ENCODE data around the gene NPRL2. TPM values are rescaled to one million over a fixed set of nuclear protein-coding genes. Genes with fewer than 3 reads are reported as not detected.
A peak's percentile ranks its signal among the peaks of the same experiment; 100 is the strongest.

NPRL2 gene
- total RNA-seq, 1 experiment from 2014 or later: 26.0 TPM

- no peak for DNase-seq (ENCODE audit: low read depth)
- in situ Hi-C loops (cut with HindIII; ENCODE audit: low pct_unique_long_range_greater_than_20kb, low sequenced_read_pairs): no loop called here
These were observed 5.4 kb upstream of the NPRL2 start for GRCh38 chr3:50355829-50356552.

GRCh38 chr3:50354850-50355249, 4.3 kb upstream of the NPRL2 start:
- in situ Hi-C loops (cut with HindIII; ENCODE audit: low pct_unique_long_range_greater_than_20kb, low sequenced_read_pairs): no loop called here
- no peak for DNase-seq (ENCODE audit: low read depth)

GRCh38 chr3:50354186-50354764, 3.7 kb upstream of the NPRL2 start:
- in situ Hi-C loops (cut with HindIII; ENCODE audit: low pct_unique_long_range_greater_than_20kb, low sequenced_read_pairs): no loop called here

GRCh38 chr3:50353245-50354004, 2.9 kb upstream of the NPRL2 start:
- in situ Hi-C loops (cut with HindIII; ENCODE audit: low pct_unique_long_range_greater_than_20kb, low sequenced_read_pairs): no loop called here
- DNase-seq (ENCODE audit: low read depth): no peak

More at GRCh38 chr3:50354186-50354764, 3.7 kb upstream of the NPRL2 start:
- DNase-seq (ENCODE audit: low read depth): no peak

GRCh38 chr3:50352781-50353180, 2.2 kb upstream of the NPRL2 start:
- in situ Hi-C loops (cut with HindIII; ENCODE audit: low pct_unique_long_range_greater_than_20kb, low sequenced_read_pairs): no loop called here
- peak; percentile 77 for DNase-seq (ENCODE audit: low read depth)

GRCh38 chr3:50351323-50351697, 735 bp upstream of the NPRL2 start:
- DNase-seq (ENCODE audit: low read depth): peak; percentile 7
- in situ Hi-C loops (cut with HindIII; ENCODE audit: low pct_unique_long_range_greater_than_20kb, low sequenced_read_pairs): no loop called here

- DNase-seq (ENCODE audit: low read depth): no peak
- in situ Hi-C loops (cut with HindIII; ENCODE audit: low pct_unique_long_range_greater_than_20kb, low sequenced_read_pairs): no loop called here
These were observed 405 bp downstream of the NPRL2 start for GRCh38 chr3:50350213-50350526.

GRCh38 chr3:50347187-50347813, 3.3 kb downstream of the NPRL2 start:
- DNase-seq (ENCODE audit: low read depth): peak; percentile 76
- in situ Hi-C loops (cut with HindIII; ENCODE audit: low pct_unique_long_range_greater_than_20kb, low sequenced_read_pairs): no loop called here

- in situ Hi-C loops (cut with HindIII; ENCODE audit: low pct_unique_long_range_greater_than_20kb, low sequenced_read_pairs): no loop called here
- DNase-seq (ENCODE audit: low read depth): no peak
These were observed 4.9 kb downstream of the NPRL2 start, which contains the start of gene ZMYND10 for GRCh38 chr3:50345586-50346234. ZMYND10 (minus strand) TSS chr3:50345732; CDS start chr3:50345579, 153 bp downstream.

- DNase-seq (ENCODE audit: low read depth): no peak
- in situ Hi-C loops (cut with HindIII; ENCODE audit: low pct_unique_long_range_greater_than_20kb, low sequenced_read_pairs): no loop called here
These were observed 5.6 kb downstream of the NPRL2 start for GRCh38 chr3:50345008-50345407.

GRCh38 chr3:50342813-50343633, 7.6 kb downstream of the NPRL2 start:
- in situ Hi-C loops (cut with HindIII; ENCODE audit: low pct_unique_long_range_greater_than_20kb, low sequenced_read_pairs): no loop called here
- DNase-seq (ENCODE audit: low read depth): no peak

- no peak for DNase-seq (ENCODE audit: low read depth)
- in situ Hi-C loops (cut with HindIII; ENCODE audit: low pct_unique_long_range_greater_than_20kb, low sequenced_read_pairs): no loop called here
These were observed 8.5 kb downstream of the NPRL2 start for GRCh38 chr3:50341996-50342650.

GRCh38 chr3:50341537-50341936, 9.0 kb downstream of the NPRL2 start:
- no peak for DNase-seq (ENCODE audit: low read depth)
- in situ Hi-C loops (cut with HindIII; ENCODE audit: low pct_unique_long_range_greater_than_20kb, low sequenced_read_pairs): no loop called here

- DNase-seq (ENCODE audit: low read depth): no peak
- in situ Hi-C loops (cut with HindIII; ENCODE audit: low pct_unique_long_range_greater_than_20kb, low sequenced_read_pairs): no loop called here
These were observed 9.9 kb downstream of the NPRL2 start, which contains the start of gene RASSF1 for GRCh38 chr3:50340448-50341329. RASSF1 (minus strand) TSS chr3:50340836; CDS start chr3:50340805, 31 bp downstream.

- in situ Hi-C loops (cut with HindIII; ENCODE audit: low pct_unique_long_range_greater_than_20kb, low sequenced_read_pairs): no loop called here
- DNase-seq (ENCODE audit: low read depth): no peak
These were observed 10.5 kb downstream of the NPRL2 start for GRCh38 chr3:50340147-50340447.

- in situ Hi-C loops (cut with HindIII; ENCODE audit: low pct_unique_long_range_greater_than_20kb, low sequenced_read_pairs): no loop called here
- no peak for DNase-seq (ENCODE audit: low read depth)
These were observed 11.0 kb downstream of the NPRL2 start for GRCh38 chr3:50339485-50340146.

All from Caki2 (cell line).